ENCODE data around the gene CHST15.

- TF ChIP-seq, protein P1, sequence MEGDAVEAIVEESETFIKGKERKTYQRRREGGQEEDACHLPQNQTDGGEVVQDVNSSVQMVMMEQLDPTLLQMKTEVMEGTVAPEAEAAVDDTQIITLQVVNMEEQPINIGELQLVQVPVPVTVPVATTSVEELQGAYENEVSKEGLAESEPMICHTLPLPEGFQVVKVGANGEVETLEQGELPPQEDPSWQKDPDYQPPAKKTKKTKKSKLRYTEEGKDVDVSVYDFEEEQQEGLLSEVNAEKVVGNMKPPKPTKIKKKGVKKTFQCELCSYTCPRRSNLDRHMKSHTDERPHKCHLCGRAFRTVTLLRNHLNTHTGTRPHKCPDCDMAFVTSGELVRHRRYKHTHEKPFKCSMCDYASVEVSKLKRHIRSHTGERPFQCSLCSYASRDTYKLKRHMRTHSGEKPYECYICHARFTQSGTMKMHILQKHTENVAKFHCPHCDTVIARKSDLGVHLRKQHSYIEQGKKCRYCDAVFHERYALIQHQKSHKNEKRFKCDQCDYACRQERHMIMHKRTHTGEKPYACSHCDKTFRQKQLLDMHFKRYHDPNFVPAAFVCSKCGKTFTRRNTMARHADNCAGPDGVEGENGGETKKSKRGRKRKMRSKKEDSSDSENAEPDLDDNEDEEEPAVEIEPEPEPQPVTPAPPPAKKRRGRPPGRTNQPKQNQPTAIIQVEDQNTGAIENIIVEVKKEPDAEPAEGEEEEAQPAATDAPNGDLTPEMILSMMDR (IDR thresholded peaks at IDR 0.05; ENCODE audit: insufficient read depth, low read length) = no peak
- TF ChIP-seq POLR2AphosphoS5 (IDR thresholded peaks at IDR 0.05; ENCODE audit: low read depth) (no peak), REST (IDR thresholded peaks at IDR 0.05; ENCODE audit: insufficient replicate concordance, low read depth) (no peak)
Observed at GRCh38 chr10:124125305-124126116, 32.1 kb upstream of the CHST15 start.
